CD4-positive, alpha-beta T cell treated with Interleukin-15 for 4 hours (primary cell): ENCODE data around the gene LAMP1.
A peak's percentile ranks its signal among the peaks of the same experiment; 100 is the strongest.
"Not testable (repeated sequence)": the region's sequence is repeated elsewhere in the genome, so short reads cannot be mapped to it uniquely, and the experiment has no call there.

ENCODE experiments used
- DNase-seq: peaks from one replicate; pipeline ENCODE4 v3.0.0-alpha.2; 2020; ENCODE audit warnings: low spot score

The LAMP1 gene

DNA sequence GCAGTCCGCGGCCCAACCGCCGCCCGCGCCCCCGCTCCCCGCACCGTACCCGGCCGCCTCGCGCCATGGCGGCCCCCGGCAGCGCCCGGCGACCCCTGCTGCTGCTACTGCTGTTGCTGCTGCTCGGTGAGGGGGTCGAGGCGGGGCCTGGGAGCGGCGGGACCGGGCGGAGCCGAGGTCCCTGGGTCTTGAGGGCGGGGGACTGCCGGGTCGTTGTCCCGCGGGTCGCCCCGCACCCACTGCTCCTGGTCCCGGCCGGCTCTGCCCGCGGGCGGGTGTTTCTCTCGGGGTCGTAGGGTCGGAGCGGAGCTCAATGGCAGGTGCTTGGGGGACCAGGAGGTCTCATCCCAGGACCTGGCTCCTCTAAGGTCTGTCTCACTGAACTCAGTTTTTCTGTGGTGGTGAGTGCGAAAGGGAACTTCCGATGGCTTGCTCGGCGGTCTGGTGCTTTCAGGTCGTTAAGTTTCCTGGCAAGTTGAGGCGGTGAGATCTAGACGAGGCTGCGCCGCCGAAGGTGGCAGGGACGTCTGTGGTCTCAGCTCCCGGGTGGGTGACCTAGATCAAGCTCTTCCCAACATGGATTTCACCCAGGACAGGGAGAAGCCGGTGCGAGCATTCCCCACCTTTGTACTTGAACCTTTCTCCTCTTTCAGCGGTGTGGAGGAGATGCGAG is 467 bp downstream of the LAMP1 start:
- peak; percentile 41 for DNase-seq

DNA sequence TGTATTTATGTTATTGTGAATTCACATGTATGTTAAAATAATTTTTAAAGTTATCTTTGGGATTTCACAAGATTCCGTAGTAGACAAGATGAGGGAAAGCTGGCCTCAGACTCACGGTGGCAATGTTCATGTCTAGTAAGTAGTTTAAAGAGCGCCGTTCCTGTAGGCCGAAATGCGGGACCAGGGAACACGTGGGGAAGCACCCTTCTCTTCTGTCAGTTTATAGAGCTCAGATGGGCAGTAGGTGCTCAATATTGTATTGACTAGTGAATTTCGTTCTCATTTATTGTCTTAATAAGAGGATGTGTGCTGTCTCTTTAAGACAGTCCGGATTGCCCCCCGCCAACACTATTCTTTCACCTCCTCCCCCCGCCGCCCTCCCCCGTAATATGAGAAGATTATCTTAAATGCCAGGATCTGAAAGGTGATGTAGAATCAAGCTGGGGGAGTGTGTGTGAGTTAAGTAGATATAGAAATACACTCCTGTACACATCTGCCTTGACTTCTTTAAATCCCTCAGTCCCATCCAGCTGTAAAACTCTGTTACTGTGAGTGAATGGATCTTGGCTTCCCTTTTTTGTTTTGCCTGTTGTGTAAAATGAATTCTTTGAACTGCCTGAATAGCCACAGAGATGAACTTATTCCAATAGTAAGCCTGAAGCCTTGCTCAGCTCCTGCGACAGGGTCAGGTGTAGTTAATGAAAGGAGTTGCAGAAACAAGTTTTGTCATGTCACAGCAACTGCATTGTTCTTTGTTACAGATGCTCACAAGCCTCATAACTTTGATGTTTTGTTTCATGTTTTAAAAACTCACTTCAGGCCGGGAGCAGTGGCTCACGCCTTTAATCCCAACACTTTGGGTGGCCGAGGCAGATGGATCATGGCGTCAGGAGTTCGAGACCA is 1.3 kb downstream of the LAMP1 start:
- DNase-seq, result no peak

GRCh38 chr13:113299951-113300350 is 2.9 kb downstream of the LAMP1 start:
- DNase-seq, result no peak

- DNase-seq, result no peak
Measured at GRCh38 chr13:113302986-113303385, 5.9 kb downstream of the LAMP1 start.

DNA sequence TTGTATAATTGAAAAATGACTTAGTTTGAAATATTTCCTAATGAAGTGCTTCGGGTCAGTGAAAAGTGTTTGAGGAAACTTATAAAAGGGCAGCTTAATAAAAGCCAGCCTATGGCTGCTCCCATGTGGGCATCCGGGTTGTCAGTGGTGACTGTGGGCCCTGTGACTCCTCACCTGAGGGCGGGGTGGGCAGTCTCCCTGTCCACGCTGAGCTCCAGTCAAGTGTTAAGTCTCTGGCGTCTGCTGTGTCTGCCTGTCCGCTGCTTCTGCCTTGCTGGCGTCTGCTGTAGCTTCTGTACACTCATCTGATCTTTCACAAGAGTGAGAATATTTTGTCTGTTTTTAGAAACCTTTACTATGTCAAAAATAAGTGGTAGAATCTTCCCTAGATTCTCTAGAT is 7.1 kb downstream of the LAMP1 start:
- no peak for DNase-seq

GRCh38 chr13:113305208-113305607 is 8.2 kb downstream of the LAMP1 start:
- DNase-seq, result no peak

GRCh38 chr13:113307491-113307890 is 10.5 kb downstream of the LAMP1 start:
- no peak for DNase-seq

GRCh38 chr13:113309473-113309872 is 12.4 kb downstream of the LAMP1 start:
- no peak for DNase-seq

GRCh38 chr13:113314112-113314511 is 17.1 kb downstream of the LAMP1 start:
- not testable (repeated sequence) for DNase-seq

DNA sequence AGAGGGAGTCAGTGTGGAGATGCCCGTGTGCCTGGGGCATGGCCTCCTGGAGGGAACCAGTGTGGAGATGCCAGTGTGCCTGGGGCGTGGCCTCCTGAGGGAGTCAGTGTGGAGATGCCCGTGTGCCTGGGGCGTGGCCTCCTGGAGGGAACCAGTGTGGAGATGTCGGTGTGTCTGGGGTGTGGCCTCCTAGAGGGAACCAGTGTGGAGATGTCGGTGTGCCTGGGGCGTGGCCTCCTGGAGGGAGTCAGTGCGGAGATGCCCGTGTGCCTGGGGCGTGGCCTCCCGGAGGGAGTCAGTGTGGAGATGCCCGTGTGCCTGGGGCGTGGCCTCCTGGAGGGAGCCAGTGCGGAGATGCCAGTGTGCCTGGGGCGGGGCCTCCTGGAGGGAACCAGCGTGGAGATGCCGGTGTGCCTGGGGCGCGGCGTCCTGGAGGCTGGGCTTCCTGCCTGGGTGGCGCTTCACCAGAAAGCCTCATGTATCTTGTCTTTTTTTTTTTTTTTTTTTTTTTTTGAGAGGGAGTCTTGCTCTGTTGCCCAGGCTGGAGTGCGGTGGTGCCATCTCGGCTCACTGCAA is 17.9 kb downstream of the LAMP1 start:
- not testable (repeated sequence) for DNase-seq

DNA sequence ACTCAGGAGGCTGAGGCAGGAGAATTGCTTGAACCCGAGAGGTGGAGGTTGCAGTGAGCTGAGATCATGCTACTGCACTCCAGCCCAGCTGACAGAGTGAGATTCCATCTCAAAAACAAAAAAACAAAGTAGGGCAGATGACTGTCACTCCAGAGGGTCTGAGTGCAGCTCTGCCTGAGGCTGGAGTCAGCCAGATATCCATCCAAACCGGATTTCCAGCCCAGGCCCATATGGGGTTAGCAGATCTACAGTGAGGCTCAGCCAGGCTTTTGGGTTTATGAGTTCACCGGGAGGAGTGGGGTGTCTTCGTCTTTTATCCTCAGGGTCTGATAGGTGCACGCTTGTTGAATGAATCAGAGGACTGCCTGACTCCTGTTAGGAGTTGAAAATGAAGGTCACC is 19.0 kb downstream of the LAMP1 start:
- no peak for DNase-seq

- DNase-seq, result no peak
Measured at GRCh38 chr13:113317031-113317430, 20.0 kb downstream of the LAMP1 start.

DNA sequence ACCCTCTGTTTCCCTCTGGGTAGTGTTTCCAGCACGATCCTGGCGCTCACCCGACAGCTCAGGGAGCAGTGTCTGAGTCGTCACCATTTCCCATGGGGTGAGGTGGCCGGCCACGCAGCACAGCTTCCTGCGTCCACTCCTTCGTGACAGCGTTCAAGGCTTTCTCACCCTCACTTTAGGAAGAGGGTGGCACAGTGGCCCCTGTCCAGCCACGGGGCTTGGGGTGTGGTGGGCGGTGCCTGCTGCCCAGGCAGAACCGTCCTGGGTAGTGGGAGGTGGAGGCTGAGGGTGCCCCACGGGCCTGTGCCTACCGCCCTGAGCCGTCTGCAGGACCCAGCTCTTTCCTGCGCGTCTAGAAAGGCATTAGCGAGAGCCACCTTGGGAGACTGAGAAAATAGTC is 21.9 kb downstream of the LAMP1 start:
- DNase-seq, result no peak

DNA sequence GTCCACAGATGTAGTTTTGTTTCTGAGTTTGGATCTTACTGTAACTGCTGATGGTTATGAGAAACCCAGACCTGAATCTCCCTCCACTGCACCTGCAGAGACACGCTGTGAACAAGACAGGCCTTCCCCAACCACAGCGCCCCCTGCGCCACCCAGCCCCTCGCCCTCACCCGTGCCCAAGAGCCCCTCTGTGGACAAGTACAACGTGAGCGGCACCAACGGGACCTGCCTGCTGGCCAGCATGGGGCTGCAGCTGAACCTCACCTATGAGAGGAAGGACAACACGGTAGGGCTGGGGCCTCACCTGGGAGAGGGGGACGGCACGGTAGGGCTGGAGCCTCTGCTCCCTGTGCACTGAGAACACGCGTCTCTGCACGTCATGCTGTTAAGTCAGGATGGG is 22.3 kb downstream of the LAMP1 start:
- no peak for DNase-seq

DNA sequence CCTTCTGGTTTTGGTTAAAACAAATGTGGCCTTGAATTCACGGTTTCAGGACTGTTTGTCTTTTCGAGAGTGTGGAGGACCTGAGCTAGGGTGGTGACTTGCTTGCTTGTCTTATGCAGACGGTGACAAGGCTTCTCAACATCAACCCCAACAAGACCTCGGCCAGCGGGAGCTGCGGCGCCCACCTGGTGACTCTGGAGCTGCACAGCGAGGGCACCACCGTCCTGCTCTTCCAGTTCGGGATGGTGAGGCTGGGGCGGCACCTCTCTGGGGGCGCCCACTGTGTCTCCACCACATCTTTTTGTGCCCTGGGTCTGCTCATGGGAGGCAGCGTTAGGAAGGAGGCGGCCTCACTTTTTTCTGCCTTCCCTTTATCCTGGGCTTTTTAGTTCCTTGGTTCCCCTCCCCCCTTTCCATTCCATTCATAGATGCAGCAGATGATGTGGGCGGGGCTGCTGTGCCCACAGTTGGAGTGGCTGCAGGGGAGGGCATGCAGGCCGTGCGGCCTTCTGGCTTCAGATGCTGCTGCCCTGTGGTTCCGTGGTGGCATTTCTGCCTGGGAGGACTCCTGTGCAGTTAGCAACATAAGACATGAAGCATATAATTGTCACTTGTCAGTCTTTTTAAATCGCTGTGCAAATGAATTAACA is 23.3 kb downstream of the LAMP1 start:
- DNase-seq, result no peak

DNA sequence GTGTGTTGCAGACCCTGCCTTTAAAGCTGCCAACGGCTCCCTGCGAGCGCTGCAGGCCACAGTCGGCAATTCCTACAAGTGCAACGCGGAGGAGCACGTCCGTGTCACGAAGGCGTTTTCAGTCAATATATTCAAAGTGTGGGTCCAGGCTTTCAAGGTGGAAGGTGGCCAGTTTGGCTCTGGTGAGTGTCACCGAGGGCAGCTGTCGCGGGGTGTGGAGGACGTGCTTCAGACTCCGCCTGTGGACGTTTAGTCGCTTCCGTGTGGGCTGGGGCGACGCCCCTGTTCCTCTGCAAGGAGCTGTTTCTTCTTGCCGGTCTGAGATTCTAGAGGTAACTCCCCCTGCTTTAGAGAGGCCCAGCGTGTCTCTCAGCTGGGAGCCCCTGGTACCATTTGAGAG is 24.5 kb downstream of the LAMP1 start:
- DNase-seq, result no peak

GRCh38 chr13:113322043-113322461 is 25.0 kb downstream of the LAMP1 start:
- no peak for DNase-seq

DNA sequence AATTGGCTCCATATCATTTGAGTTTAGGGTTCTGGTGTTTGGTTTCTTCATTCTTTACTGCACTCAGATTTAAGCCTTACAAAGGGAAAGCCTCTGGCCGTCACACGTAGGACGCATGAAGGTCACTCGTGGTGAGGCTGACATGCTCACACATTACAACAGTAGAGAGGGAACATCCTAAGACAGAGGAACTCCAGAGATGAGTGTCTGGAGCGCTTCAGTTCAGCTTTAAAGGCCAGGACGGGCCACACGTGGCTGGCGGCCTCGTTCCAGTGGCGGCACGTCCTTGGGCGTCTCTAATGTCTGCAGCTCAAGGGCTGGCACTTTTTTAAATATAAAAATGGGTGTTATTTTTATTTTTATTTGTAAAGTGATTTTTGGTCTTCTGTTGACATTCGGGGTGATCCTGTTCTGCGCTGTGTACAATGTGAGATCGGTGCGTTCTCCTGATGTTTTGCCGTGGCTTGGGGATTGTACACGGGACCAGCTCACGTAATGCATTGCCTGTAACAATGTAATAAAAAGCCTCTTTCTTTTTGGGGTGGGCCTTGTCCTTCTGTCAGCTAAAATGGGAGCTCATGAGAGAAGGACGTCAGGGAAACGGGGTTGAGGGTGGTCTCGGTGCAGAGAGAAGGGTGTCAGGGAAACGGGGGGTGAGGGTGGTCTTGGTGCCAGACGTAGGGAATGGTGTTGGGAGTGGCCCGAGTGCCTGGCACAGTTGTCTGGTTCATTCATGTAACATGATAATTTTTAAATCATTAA is 26.0 kb downstream of the LAMP1 start:
- DNase-seq, result no peak

DNA sequence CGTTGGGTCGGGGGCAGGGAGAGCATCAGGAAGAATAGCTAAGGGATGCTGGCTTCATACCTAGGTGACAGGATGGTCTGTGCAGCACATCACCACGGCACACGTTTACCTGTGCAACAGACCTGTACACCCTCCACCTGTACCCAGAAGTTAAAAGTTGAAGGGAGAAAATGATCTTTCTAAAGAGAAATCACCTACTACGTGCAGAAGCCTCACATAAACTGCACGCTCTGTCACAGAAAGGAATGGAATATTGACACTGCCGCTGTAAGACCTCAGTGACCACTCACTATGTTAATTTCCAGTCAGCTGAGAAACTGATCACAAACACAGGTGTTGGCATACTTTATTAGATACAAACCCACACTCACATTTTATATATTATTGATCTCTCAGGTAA is 26.8 kb downstream of the LAMP1 start:
- no peak for DNase-seq

- DNase-seq, result no peak
Measured at GRCh38 chr13:113324398-113324797, 27.4 kb downstream of the LAMP1 start.

DNA sequence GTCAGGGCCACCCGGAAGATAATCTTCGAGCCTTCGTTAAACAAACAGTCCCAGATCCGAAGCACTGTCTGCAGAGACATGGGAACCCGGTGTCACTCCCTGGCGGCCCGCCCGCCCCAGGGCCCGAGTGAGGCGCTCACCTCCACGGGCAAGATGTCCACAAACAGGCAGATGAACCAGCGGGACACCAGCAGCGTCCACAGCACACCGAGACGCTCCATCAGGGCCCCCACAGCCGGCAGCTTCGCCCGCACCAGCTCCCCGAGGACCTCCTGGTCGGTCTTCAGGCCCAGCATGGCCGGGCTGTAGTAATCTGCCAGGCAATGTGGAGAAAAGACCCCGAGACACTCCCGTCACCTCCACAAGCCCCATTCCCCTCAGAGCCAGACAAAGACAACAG is 28.7 kb downstream of the LAMP1 start:
- no peak for DNase-seq

DNA sequence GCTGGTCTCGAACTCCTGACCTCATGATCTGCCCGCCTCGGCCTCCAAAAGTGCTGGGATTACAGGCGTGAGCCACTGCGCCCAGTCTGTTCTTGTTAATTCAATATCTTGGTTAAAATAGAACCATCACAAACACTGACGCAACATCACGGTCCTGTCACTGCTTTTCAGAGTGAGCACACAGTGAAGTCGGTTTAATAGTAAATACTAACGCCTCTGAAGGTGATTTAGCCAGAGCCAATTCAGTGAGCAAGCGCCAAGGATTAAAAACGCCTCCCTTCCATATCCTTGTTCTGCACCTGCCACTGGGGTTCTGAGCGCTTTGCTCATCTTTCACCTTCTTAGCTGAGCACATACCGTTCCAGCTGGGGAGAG is 30.3 kb downstream of the LAMP1 start:
- DNase-seq, result no peak
